ENCODE data around the gene ST6GAL1.
A peak's percentile ranks its signal among the peaks of the same experiment; 100 is the strongest.

Gene ST6GAL1

DNA sequence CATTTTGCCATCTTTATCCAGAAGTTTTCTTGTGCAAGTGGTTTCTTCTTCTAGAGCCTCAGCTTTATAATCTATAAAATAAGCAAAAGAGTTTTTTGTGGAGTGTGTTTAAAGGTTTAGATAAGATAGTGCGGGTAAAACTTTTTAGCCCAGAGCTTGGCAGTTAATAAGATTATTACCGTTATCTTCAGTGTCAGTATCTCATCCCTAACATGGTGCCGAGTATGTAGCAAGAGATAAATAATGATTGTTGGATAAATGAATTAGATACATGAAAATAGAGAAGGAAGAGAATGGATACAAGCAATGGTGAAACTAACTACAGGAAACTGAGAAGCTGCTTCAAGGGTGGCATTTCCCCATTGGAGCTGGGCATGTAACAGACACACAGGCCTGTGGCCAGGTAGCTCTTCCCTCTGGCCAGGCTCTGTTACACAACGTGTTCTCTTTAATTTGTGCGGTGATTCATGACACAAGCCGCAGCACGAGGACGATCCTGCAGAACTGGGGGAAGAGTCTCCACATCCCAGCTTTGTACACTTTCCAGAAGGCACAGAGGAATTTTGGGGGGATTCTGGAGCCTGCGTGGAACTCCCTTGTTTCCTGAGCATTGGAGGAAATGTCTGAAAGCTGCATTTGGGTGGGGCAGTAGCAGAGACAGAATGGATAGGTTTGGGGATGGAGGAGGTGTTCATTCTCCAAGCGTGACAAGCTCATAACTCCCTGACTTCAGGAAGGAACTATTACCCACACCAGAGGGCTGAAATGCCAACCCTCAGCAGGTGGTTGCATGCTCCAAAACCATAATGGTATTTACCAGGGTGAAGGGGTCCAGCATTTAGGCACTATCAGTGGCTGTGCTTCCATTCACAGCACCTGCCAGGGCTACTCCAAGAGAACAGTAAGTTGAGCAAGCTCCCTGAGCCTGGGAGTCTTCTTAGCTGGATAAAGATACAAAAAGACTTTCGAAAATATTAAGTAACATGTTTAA lies 14.2 kb upstream of the ST6GAL1 start:
- no peaks in the 10 kb centered on the region for H3K27me3 Mint-ChIP-seq (ENCODE audit: low read depth)
- no peak for TF ChIP-seq CTCF (IDR thresholded peaks at IDR 0.05; ENCODE audit: unreplicated experiment in 3 of 3)
- no peak overlapping the region for H3K27ac Mint-ChIP-seq

GRCh38 chr3:186917512-186918312 lies 12.6 kb upstream of the ST6GAL1 start:
- Mint-ChIP-seq H3K4me3 (no peak overlapping the region), H3K27ac (peak overlapping the region in 1 of 3 experiments; percentile 19), H3K36me3 (ENCODE audit: low read depth) (no peaks in the 10 kb centered on the region), H3K4me1 (peaks cover 7% of the 10 kb centered on the region), H3K9me3 (no peaks in the 10 kb centered on the region), H3K27me3 (ENCODE audit: low read depth) (peaks cover 3% of the 10 kb centered on the region)
- TF ChIP-seq CTCF (IDR thresholded peaks at IDR 0.05; ENCODE audit: unreplicated experiment in 3 of 3): no peak

More for the DNA sequence above, 14.2 kb upstream of the ST6GAL1 start:
- H3K36me3 Mint-ChIP-seq (ENCODE audit: low read depth): no peaks in the 10 kb centered on the region
- H3K9me3 Mint-ChIP-seq: no peaks in the 10 kb centered on the region
- no peaks in the 10 kb centered on the region for H3K4me1 Mint-ChIP-seq
- H3K4me3 Mint-ChIP-seq: no peak overlapping the region

GRCh38 chr3:186920301-186920700 lies 10.0 kb upstream of the ST6GAL1 start:
- H3K27ac Mint-ChIP-seq: peak overlapping the region in 2 of 3 experiments; percentile 30 to 71
- no peak for TF ChIP-seq CTCF (IDR thresholded peaks at IDR 0.05; ENCODE audit: unreplicated experiment in 3 of 3)
- H3K9me3 Mint-ChIP-seq: no peaks in the 10 kb centered on the region
- no peaks in the 10 kb centered on the region for H3K36me3 Mint-ChIP-seq (ENCODE audit: low read depth)
- H3K27me3 Mint-ChIP-seq (ENCODE audit: low read depth): peaks cover 3% of the 10 kb centered on the region
- no peak overlapping the region for H3K4me3 Mint-ChIP-seq
- H3K4me1 Mint-ChIP-seq: peaks cover 7% of the 10 kb centered on the region

GRCh38 chr3:186920796-186921195 lies 9.5 kb upstream of the ST6GAL1 start:
- Mint-ChIP-seq H3K27ac (peak overlapping the region; percentile 61 to 71 (median 63)), H3K4me1 (peaks cover 7% of the 10 kb centered on the region), H3K36me3 (ENCODE audit: low read depth) (no peaks in the 10 kb centered on the region), H3K4me3 (no peak overlapping the region), H3K9me3 (no peaks in the 10 kb centered on the region), H3K27me3 (ENCODE audit: low read depth) (peaks cover 3% of the 10 kb centered on the region)
- no peak for TF ChIP-seq CTCF (IDR thresholded peaks at IDR 0.05; ENCODE audit: unreplicated experiment in 3 of 3)

- H3K36me3 Mint-ChIP-seq (ENCODE audit: low read depth): no peaks in the 10 kb centered on the region
- H3K27ac Mint-ChIP-seq: peak overlapping the region; percentile 61 to 71 (median 63)
- H3K9me3 Mint-ChIP-seq: no peaks in the 10 kb centered on the region
- peaks cover 6% of the 10 kb centered on the region for H3K27me3 Mint-ChIP-seq (ENCODE audit: low read depth)
- H3K4me3 Mint-ChIP-seq: peak overlapping the region in 1 of 3 experiments; percentile 31
- H3K4me1 Mint-ChIP-seq: peaks cover 7% of the 10 kb centered on the region
- TF ChIP-seq CTCF (IDR thresholded peaks at IDR 0.05; ENCODE audit: unreplicated experiment in 3 of 3): no peak
Observed at GRCh38 chr3:186921578-186921977, 8.7 kb upstream of the ST6GAL1 start.

All from nephron (organoid).